OCI-LY3 (cell line): ENCODE results near the gene OPCML.

ENCODE experiments used
- H2AFZ ChIP-seq: fragments of 200-600, 300-600 bp; shearing (Covaris generic); 2 replicates; pipeline ENCODE4 v1.6.0; 2014; ENCODE audit warnings: antibody characterized with exemption, low read depth, low read length
- H3K27ac ChIP-seq: fragments of 200-600, 300-600 bp; sonication (generic); 2 replicates; pipeline ENCODE4 v1.5.1; 2014; ENCODE audit warnings: mild to moderate bottlenecking, low read length, moderate library complexity, mixed read lengths
- H3K27me3 ChIP-seq: fragments of 200-600, 300-600 bp; sonication (generic); 2 replicates; pipeline ENCODE4 v1.6.1; 2014; ENCODE audit warnings: low read depth, low read length, mixed read lengths
- H3K36me3 ChIP-seq: fragments of 200-600, 300-600 bp; sonication (generic); replicated peaks from 2 replicates; pipeline ENCODE3; 2014; ENCODE audit warnings: low read depth, low read length, mixed read lengths
- H3K4me1 ChIP-seq: fragments of 300-600, 200-600 bp; sonication (generic); 2 replicates; pipeline ENCODE4 v1.6.1; 2014; ENCODE audit warnings: low read length, mixed read lengths
- H3K4me2 ChIP-seq: fragments of 200-600, 300-600 bp; sonication (generic); 2 replicates; pipeline ENCODE4 v1.6.1; 2014; ENCODE audit warnings: low read length, mixed read lengths
- H3K4me3 ChIP-seq: fragments of 300-600, 200-600 bp; sonication (generic); 2 replicates; pipeline ENCODE4 v1.5.1; 2014; ENCODE audit warnings: antibody characterized with exemption, mild to moderate bottlenecking, low read length, moderate library complexity
- H3K79me2 ChIP-seq: fragments of 300-600, 200-600 bp; shearing (Covaris generic); 2 replicates; pipeline ENCODE4 v1.6.1; 2014; ENCODE audit warnings: mild to moderate bottlenecking, low read length, mixed read lengths
- H3K9ac ChIP-seq: fragments of 300-600, 200-600 bp; shearing (Covaris generic); 2 replicates; pipeline ENCODE4 v1.6.0; 2014; ENCODE audit warnings: mild to moderate bottlenecking, low read length, moderate library complexity
- H3K9me3 ChIP-seq: fragments of 200-600, 300-600 bp; shearing (Covaris generic); 2 replicates; pipeline ENCODE4 v1.6.1; 2014; ENCODE audit warnings: low read length, mixed read lengths; ENCODE audit not compliant: insufficient read depth
- H4K20me1 ChIP-seq: fragments of 200-600, 300-600 bp; sonication (generic); 2 replicates; pipeline ENCODE4 v1.6.1; 2016; ENCODE audit warnings: low read length, mixed read lengths; ENCODE audit not compliant: insufficient read depth
- EZH2phosphoT487 ChIP-seq: fragments of 200-600 bp; shearing (Covaris generic); IDR thresholded peaks from 2 replicates; pipeline ENCODE4 v1.6.1; 2018; ENCODE audit warnings: antibody characterized with exemption, mixed run types, low read depth
- TF ChIP-seq, protein P1 (sequence below): fragments of 200-600, 300-600 bp; sonication (generic); IDR thresholded peaks from 2 replicates; pipeline ENCODE4 v1.5.1; 2014; ENCODE audit warnings: antibody characterized with exemption, low read length, low read depth

OPCML gene

DNA sequence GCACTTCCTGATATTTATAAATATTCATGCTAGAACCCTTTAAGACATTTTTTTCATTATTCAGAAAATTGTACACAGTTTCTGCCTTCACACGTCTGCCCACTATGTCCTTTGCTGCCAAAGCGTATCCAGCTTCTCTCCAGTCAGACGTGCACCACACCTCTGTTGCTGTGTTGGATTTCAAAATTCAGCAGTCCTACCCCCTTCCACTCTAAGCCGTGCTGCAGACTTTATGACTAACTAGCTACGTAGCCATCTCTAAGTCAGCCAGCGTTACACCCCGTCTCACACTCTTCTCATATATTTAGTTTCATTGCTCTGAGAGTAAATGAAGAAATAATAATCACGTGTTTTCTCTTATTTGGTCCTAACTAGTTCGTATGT lies 28.2 kb upstream of the OPCML start:
- Histone ChIP-seq H3K27ac (no peak overlapping the region), H3K4me3 (no peak overlapping the region), H3K36me3 (no peaks in the 10 kb centered on the region), H3K4me1 (no peaks in the 10 kb centered on the region), H3K79me2 (no peaks in the 10 kb centered on the region), H3K27me3 (no peaks in the 10 kb centered on the region), H3K4me2 (no peak overlapping the region), H4K20me1 (no peaks in the 10 kb centered on the region), H3K9ac (no peak overlapping the region), H3K9me3 (no peaks in the 10 kb centered on the region), H2AFZ (no peak overlapping the region)
- TF ChIP-seq, protein P1, sequence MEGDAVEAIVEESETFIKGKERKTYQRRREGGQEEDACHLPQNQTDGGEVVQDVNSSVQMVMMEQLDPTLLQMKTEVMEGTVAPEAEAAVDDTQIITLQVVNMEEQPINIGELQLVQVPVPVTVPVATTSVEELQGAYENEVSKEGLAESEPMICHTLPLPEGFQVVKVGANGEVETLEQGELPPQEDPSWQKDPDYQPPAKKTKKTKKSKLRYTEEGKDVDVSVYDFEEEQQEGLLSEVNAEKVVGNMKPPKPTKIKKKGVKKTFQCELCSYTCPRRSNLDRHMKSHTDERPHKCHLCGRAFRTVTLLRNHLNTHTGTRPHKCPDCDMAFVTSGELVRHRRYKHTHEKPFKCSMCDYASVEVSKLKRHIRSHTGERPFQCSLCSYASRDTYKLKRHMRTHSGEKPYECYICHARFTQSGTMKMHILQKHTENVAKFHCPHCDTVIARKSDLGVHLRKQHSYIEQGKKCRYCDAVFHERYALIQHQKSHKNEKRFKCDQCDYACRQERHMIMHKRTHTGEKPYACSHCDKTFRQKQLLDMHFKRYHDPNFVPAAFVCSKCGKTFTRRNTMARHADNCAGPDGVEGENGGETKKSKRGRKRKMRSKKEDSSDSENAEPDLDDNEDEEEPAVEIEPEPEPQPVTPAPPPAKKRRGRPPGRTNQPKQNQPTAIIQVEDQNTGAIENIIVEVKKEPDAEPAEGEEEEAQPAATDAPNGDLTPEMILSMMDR, result no peak
- TF ChIP-seq EZH2phosphoT487, result no peak

DNA sequence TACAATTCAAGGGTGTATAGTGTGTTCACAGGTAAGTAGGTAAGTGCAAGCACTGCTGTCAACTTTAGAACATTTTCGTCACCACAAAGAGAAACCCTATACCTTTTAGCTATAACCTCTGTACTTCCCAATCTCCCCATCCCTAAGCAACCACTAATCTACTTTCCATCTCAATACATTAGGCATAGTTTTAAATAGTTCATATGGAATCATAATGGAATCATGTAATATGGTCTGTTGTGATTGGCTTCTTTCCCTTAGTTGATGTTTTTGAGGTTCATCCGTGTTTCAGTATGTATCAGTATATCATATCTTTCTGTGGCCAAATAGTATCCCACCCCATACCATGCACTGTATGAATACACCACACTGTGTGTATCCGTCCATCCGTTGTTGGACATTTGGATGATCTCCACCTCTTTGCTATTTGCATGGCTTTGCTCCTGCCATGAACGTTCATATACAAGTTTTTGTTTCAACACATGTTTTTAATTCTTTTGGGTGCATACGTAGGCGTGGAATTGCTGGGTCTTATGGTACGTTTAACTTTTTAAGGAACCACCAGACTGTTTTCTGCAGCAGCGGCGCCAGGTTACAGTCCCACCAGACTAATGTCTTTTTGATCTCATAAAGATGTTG lies 27.7 kb upstream of the OPCML start:
- no peaks in the 10 kb centered on the region for H3K27me3 ChIP-seq
- no peaks in the 10 kb centered on the region for H3K9me3 ChIP-seq
- TF ChIP-seq, protein P1, result no peak
- TF ChIP-seq EZH2phosphoT487, result no peak
- no peak overlapping the region for H3K27ac ChIP-seq
- H3K79me2 ChIP-seq, result no peaks in the 10 kb centered on the region
- H2AFZ ChIP-seq, result no peak overlapping the region
- no peaks in the 10 kb centered on the region for H3K4me1 ChIP-seq
- no peaks in the 10 kb centered on the region for H4K20me1 ChIP-seq
- no peak overlapping the region for H3K9ac ChIP-seq
- no peak overlapping the region for H3K4me3 ChIP-seq
- no peaks in the 10 kb centered on the region for H3K36me3 ChIP-seq
- no peak overlapping the region for H3K4me2 ChIP-seq

DNA sequence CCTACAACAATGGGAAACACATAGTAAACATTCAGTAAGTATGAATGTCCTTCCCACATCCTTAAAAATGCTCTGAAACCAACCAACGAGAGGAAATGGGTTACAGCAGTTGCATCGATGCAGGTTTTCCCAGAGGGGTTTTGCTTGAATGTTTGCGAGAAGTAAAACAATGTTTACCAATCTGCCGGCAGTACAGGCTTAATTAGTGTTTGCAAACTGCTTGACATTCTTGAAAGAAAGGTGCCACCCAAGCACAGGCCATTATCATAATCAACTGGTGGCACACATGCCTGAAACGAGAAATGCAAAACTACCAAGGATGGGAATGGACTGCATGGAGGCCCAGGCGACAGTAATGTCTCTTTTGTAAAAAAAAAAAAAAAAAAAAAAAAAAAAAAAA lies 27.1 kb upstream of the OPCML start:
- Histone ChIP-seq H2AFZ (no peak overlapping the region), H3K27ac (no peak overlapping the region), H3K79me2 (no peaks in the 10 kb centered on the region), H3K4me1 (no peaks in the 10 kb centered on the region), H3K9ac (no peak overlapping the region), H3K4me3 (no peak overlapping the region), H3K36me3 (no peaks in the 10 kb centered on the region), H3K4me2 (no peak overlapping the region), H4K20me1 (no peaks in the 10 kb centered on the region), H3K27me3 (no peaks in the 10 kb centered on the region), H3K9me3 (no peaks in the 10 kb centered on the region)
- no peak for TF ChIP-seq EZH2phosphoT487
- TF ChIP-seq, protein P1, result no peak

DNA sequence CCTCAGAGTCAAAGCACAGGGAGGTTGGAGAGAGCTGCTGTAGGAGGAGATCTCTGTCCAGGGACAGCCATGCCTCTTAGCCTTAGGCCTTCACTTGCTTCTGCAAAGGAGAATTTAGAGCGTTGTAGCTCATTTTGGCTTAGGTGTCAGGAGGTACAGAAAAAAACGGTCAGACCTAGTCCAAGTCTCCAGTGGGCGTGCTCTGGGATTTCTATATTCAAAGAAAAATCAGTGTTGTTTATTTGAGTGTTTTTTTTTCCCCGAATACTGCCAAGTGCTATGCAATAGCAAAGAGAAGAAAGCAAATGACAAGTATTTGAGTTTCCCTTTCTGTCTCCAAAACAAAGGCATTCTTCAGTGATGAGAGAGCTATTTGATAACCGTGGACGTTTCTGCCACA lies 22.7 kb upstream of the OPCML start:
- H3K4me1 ChIP-seq, result no peaks in the 10 kb centered on the region
- no peak overlapping the region for H3K27ac ChIP-seq
- H3K9ac ChIP-seq, result no peak overlapping the region
- no peaks in the 10 kb centered on the region for H3K9me3 ChIP-seq
- H3K79me2 ChIP-seq, result no peaks in the 10 kb centered on the region
- no peak overlapping the region for H3K4me3 ChIP-seq
- no peaks in the 10 kb centered on the region for H3K36me3 ChIP-seq
- H3K27me3 ChIP-seq, result no peaks in the 10 kb centered on the region
- no peak for TF ChIP-seq EZH2phosphoT487
- TF ChIP-seq, protein P1, result no peak
- no peak overlapping the region for H3K4me2 ChIP-seq
- no peak overlapping the region for H2AFZ ChIP-seq
- no peaks in the 10 kb centered on the region for H4K20me1 ChIP-seq
